HG03520 (cell line): ENCODE results near the gene ADSL.
A peak's percentile ranks its signal among the peaks of the same experiment; 100 is the strongest.
"Not testable (repeated sequence)": the region's sequence is repeated elsewhere in the genome, so short reads cannot be mapped to it uniquely, and the experiment has no call there.

Experiments used
- ATAC-seq: cut with Tn5 transposase; IDR thresholded peaks from one replicate; pipeline ENCODE4 v1.9.1; 2021; ENCODE audit warnings: mild to moderate bottlenecking, moderate library complexity; ENCODE audit not compliant: unreplicated experiment

The ADSL gene

DNA sequence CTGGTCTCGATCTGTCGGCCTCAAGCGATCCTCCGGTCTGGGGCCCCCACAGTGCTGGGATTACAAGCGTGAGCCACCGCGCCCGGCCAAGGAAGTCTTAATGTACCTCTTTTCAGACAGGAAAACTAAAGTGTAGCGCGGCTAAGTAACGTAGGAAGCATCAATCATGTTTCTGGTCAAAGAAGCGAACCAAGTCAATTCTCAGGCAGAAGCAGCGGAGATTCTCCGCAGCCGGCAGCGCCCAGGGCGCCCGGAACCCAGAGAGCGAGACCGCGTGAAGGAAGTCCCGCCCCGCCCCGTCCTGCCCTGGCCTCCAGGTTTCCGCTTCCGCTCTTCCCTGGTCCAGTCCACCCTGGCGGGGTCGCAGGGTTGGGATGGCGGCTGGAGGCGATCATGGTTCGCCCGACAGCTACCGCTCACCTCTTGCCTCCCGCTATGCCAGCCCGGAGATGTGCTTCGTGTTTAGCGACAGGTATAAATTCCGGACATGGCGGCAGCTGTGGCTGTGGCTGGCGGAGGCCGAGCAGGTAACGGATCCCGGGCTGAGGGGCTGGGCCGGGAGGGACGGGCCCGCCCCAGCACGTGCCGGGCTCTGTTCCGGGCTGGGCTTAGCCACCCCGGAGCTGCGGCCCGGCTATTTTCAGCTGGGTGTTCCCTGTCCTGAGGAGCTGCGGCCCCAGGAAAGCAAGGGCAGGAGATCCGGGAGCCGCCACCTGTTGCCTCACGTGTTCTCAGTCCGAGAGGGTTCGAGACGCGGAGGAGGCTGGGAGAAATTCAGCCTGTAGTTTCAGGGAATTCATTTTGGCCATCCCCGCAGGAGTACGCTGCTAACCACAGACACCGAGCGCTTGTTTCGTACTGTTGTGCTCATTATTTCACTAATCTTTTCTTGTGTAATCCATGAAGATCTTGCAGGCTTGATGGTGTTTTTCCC is at the start of gene ADSL:
TSS of gene ADSL (plus strand) at position 316 of the 934 bp plus-strand sequence. CDS start at position 375, 59 bp downstream.
- ATAC-seq, result peak; percentile 80

DNA sequence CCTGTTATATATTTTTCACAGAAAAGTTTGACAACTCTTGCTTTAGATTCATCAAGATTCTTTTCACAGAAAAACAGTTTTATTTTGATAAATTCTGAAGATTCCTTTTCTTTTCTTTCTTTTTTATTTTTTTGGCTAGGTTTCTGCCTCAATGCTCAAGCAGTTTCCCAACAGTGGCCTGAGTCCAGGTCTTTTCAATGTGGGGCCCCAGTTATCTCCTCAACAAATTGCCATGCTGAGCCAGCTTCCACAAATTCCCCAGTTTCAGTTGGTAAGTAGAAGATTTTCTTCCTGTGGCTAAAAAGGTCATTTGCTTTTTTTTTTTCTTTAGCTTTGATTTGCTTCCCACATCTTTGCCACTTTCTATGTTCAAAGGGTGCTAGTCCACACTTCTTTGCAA is 46.0 kb upstream of the ADSL start:
- no peak for ATAC-seq

DNA sequence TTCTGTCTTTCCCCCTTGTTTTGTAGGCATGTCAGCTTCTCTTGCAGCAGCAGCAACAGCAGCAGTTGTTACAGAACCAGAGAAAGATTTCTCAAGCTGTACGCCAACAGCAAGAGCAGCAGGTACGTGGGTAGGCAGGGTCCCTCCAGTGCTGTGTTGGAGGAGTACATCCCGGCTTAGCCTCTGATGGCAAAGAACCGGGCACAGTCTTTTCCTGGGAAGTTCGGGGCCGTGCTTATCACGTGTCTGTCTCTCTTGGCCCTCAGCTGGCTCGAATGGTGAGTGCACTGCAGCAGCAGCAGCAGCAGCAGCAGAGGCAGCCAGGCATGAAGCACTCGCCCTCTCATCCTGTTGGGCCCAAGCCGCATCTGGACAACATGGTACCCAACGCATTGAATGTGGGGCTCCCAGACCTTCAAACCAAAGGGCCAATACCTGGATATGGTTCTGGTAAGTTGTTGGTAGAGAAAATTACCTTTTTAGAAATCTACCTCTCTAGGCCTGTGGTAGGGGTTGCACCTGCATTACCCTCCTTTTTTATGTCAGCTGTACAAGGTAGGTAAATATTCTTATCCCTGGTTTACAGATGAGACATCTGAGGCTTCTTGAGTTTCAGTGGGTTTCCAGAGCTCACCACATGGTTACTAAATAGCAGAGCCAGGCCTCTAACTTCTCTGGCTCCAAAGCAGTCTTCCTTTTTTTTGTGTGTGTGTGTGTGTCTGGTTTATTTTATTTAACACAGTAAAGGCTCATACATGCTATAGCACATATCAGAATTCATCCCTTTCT is 45.2 kb upstream of the ADSL start:
- ATAC-seq, result no peak

DNA sequence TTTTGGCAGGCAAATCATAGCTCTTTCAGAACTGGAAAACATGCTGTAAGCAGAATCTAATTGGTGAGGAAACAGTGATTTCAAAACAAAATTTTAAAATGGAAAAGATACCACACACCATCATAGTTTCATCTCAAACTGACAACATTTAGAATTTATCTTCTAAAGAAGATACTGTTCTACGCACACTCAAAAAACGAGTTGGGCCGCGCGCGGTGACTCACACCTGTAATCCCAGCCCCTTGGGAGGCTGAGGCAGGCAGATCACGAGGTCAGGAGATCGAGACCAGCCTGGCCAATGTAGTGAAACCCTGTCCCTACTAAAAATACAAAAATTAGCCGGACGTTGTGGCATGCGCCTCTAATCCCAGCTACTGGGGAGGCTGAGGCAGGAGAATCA is 44.2 kb upstream of the ADSL start:
- no peak for ATAC-seq

DNA sequence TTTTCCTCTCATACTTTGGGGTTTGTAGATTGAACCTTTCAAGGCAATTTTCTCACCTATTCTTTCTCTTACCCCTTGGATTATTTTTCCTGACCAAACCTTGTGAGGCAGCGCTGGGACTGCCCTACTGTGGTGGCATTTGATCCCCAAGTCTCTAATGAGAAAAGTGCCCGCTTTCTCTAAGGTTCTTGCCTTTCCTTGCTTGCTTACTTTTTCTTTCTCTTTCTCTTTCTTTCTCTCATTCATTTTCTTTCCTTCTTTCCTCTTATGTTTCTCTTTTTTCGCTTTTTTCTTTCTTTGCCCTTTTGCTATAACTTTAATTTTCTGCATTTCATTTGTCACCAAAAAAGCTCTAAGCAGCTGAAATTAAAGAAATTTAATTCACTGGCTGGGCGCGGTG is 40.7 kb upstream of the ADSL start:
- ATAC-seq, result no peak

DNA sequence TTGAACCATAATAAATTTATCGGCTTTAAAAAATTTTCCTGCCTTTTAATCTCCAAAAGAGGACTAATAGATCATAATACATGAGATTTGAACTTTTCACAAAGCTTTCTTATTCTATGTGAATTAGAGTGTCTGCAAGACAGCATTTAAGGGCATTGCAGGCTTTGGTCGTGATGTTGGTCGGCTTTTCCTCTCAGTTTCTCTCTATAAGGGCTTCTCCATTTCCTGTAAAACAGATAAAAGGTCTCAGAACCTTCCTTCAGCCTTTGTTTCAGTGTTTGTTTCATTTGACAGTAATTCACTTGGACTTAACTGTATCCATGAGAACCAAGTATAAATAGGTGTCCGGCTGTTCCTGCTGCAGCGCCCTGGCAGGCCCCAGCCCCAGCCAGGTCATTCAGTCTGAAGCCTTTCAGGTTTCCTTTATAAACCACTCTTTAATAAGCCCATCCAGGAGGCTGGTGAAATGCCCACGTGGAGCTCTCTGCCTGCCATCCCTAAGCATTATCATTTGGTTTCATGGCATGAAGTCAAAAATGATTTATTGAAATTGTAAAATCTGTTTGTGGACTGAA is 37.2 kb upstream of the ADSL start:
- ATAC-seq, result no peak

DNA sequence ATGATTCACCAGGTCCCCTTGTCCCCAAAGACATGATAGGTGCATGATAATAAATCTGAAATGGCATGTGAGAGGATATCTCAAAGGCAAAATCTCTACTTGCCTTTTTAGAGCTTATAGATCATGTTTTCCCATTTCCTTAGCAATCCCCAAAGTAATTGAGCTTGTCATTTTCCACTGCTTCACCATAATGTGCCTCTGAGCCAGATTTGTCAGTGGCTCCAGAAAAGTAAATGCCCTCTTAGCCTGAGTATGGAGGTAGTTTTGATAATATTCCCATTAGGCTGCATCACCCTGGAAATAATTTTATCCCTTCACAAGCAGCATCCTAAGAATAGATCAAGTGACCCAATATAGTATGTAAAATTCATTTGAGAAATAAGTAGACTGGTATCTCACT is 36.7 kb upstream of the ADSL start:
- ATAC-seq, result no peak

DNA sequence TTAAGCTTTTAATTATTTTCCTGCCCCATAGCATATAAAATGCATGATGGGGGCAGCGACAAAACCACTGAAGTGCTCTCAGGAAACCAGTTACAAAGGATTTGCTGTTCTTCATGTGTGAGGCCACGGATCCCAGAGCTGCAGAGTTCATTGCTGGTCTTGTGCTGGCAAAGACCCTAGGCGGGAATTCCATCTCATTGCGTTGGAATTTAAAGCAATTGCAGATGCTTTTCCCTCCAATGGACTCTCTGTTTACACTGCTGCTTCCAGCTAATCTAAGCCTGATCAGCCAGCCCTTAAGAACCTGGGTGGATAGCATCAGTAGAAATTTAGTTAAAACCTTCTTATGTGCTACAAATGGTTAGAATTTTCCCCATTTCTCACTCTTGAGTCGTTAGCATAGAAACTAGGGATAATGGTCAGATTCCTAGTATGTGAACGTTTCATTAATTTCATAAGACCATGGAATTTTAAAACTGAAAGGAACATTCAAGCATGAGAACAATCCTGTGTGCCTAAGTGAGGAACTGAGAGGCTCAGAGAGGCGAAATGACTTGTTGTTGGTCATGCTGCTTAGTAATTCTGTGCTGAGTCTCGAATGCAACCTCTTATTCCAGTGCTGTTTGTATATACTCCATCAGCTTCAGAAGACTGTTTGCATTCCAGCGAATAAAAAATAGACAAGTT is 36.1 kb upstream of the ADSL start:
- ATAC-seq, result no peak

- ATAC-seq, result no peak
Observed at GRCh38 chr22:40310768-40311120, 35.6 kb upstream of the ADSL start.

- ATAC-seq, result not testable (repeated sequence)
Observed at GRCh38 chr22:40311646-40312045, 34.7 kb upstream of the ADSL start.

GRCh38 chr22:40312050-40312449 is 34.2 kb upstream of the ADSL start:
- ATAC-seq, result no peak

- ATAC-seq, result no peak
Observed at GRCh38 chr22:40313007-40313406, 33.3 kb upstream of the ADSL start.

GRCh38 chr22:40314041-40314440 is 32.3 kb upstream of the ADSL start:
- no peak for ATAC-seq

DNA sequence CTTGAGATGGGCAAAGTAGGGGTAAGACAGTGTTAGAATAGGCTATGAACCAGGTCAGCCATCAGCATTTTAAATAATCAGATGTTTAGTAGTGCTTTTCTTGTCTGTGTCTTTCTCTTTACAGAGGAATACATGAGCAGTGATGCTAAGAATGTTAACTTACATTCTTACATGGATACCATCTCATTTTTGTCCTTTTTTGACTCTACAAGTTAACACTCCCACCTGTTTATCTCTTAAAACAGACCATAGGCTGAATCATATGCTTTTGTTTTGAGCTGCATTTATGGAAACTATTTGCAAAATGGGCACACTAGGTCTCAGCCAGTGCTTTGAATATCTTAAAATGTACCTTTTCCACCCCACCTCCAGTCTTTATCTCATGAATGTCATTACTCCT is 25.6 kb upstream of the ADSL start:
- ATAC-seq, result no peak

- ATAC-seq, result no peak
Observed at GRCh38 chr22:40322021-40322420, 24.3 kb upstream of the ADSL start.

- no peak for ATAC-seq
Observed at GRCh38 chr22:40322818-40323447, 23.4 kb upstream of the ADSL start.

- ATAC-seq, result no peak
Observed at GRCh38 chr22:40323681-40324171, 22.6 kb upstream of the ADSL start.

- ATAC-seq, result no peak
Observed at GRCh38 chr22:40324468-40325305, 21.6 kb upstream of the ADSL start.

- no peak for ATAC-seq
Observed at GRCh38 chr22:40325315-40325714, 21.0 kb upstream of the ADSL start.
